ENCODE data around the gene PROKR1. TPM values are rescaled to one million over a fixed set of nuclear protein-coding genes. Genes with fewer than 3 reads are reported as not detected.

The PROKR1 gene
- total RNA-seq, 1 donor from 2014 or later, result not detected

GRCh38 chr2:68659081-68659480, 15.7 kb downstream of the PROKR1 start:
- Histone ChIP-seq H3K4me1 (no peaks in the 10 kb centered on the region), H3K9me3 (no peaks in the 10 kb centered on the region), H3K27ac (no peak overlapping the region), H3K4me3 (no peak overlapping the region), H3K27me3 (no peaks in the 10 kb centered on the region), H3K36me3 (no peaks in the 10 kb centered on the region)
- intact Hi-C loops (cut with DNase I), result no loop called here
- ATAC-seq (no peak), DNase-seq (no peak)
- no peak for TF ChIP-seq CTCF (IDR thresholded peaks at IDR 0.05)

GRCh38 chr2:68660658-68661057, 17.3 kb downstream of the PROKR1 start:
- Histone ChIP-seq H3K4me1 (no peaks in the 10 kb centered on the region), H3K27me3 (no peaks in the 10 kb centered on the region), H3K36me3 (no peaks in the 10 kb centered on the region), H3K4me3 (no peak overlapping the region), H3K27ac (no peak overlapping the region), H3K9me3 (no peaks in the 10 kb centered on the region)
- intact Hi-C loops (cut with DNase I), result no loop called here
- TF ChIP-seq CTCF (IDR thresholded peaks at IDR 0.05), result no peak
- no peak for DNase-seq
- ATAC-seq, result no peak

GRCh38 chr2:68662466-68662865, 19.1 kb downstream of the PROKR1 start:
- ATAC-seq (peak; percentile 71), DNase-seq (no peak)
- H3K9me3 ChIP-seq, result no peaks in the 10 kb centered on the region
- intact Hi-C loops (cut with DNase I), result no loop called here
- H3K27ac ChIP-seq, result no peak overlapping the region
- no peaks in the 10 kb centered on the region for H3K4me1 ChIP-seq
- TF ChIP-seq CTCF (IDR thresholded peaks at IDR 0.05), result no peak
- no peaks in the 10 kb centered on the region for H3K27me3 ChIP-seq
- H3K36me3 ChIP-seq, result no peaks in the 10 kb centered on the region
- H3K4me3 ChIP-seq, result no peak overlapping the region

GRCh38 chr2:68663371-68664156, 20.2 kb downstream of the PROKR1 start:
- H3K4me3 ChIP-seq, result no peak overlapping the region
- no peaks in the 10 kb centered on the region for H3K4me1 ChIP-seq
- H3K27ac ChIP-seq, result no peak overlapping the region
- no peaks in the 10 kb centered on the region for H3K36me3 ChIP-seq
- intact Hi-C loops (cut with DNase I), result no loop called here
- no peak for TF ChIP-seq CTCF (IDR thresholded peaks at IDR 0.05)
- DNase-seq (no peak), ATAC-seq (no peak)
- no peaks in the 10 kb centered on the region for H3K9me3 ChIP-seq
- H3K27me3 ChIP-seq, result no peaks in the 10 kb centered on the region

GRCh38 chr2:68667371-68667770, 24.0 kb downstream of the PROKR1 start:
- no peak overlapping the region for H3K4me3 ChIP-seq
- no peaks in the 10 kb centered on the region for H3K36me3 ChIP-seq
- no peak for ATAC-seq
- intact Hi-C loops (cut with DNase I), result no loop called here
- H3K9me3 ChIP-seq, result no peaks in the 10 kb centered on the region
- no peak for DNase-seq
- TF ChIP-seq CTCF (IDR thresholded peaks at IDR 0.05), result no peak
- H3K4me1 ChIP-seq, result no peaks in the 10 kb centered on the region
- H3K27ac ChIP-seq, result no peak overlapping the region
- H3K27me3 ChIP-seq, result no peaks in the 10 kb centered on the region

Data from upper lobe of right lung (tissue), 1 donor.